HepG2 (cell line): ENCODE results near the gene EIF3A. TPM values are rescaled to one million over a fixed set of nuclear protein-coding genes. Genes with fewer than 3 reads are reported as not detected.

ENCODE experiments used
- FOSL1 ChIP-seq: sonication (generic); formaldehyde crosslinking; IDR thresholded peaks from 2 replicates; pipeline ENCODE4 v1.9.0; 2021; ENCODE audit warnings: missing genetic modification reagents, borderline replicate concordance
- GATAD2A ChIP-seq: IDR thresholded peaks from 2 replicates; pipeline ENCODE4 v1.6.1; 2016
- KDM4B ChIP-seq: sonication (generic); formaldehyde crosslinking; IDR thresholded peaks from 2 replicates; pipeline ENCODE4 v1.4.0; 2020; ENCODE audit warnings: missing genetic modification reagents
- KLF16 ChIP-seq, 2 experiments: sonication (generic) in 1 of 2; formaldehyde crosslinking in 1 of 2; IDR thresholded peaks; 2 replicates each; pipeline versions ENCODE4 v1.6.1 to v1.8.0; 2016 to 2023; ENCODE audit warnings: missing genetic modification reagents in 2 of 2, missing compliant biosample characterization in 1 of 2
- LRRFIP1 ChIP-seq: sonication (generic); formaldehyde crosslinking; conservative IDR thresholded peaks from 2 replicates; pipeline ENCODE4 v1.4.0; 2020; ENCODE audit warnings: missing genetic modification reagents
- NFE2L1 ChIP-seq: sonication (generic); formaldehyde crosslinking; IDR thresholded peaks from 2 replicates; pipeline ENCODE4 v1.4.0; 2020; ENCODE audit warnings: missing genetic modification reagents, mild to moderate bottlenecking, borderline replicate concordance
- NFYC ChIP-seq: IDR thresholded peaks from 2 replicates; pipeline ENCODE4 v1.6.1; 2016; ENCODE audit warnings: missing genetic modification reagents, missing compliant biosample characterization
- NR2F6 ChIP-seq, 2 experiments: IDR thresholded peaks; 2 replicates each; pipeline ENCODE4 v1.6.1; 2016; ENCODE audit warnings: antibody characterized with exemption in 1 of 2, mild to moderate bottlenecking in 1 of 2
- ZBTB14 ChIP-seq: sonication (generic); formaldehyde crosslinking; IDR thresholded peaks from 2 replicates; pipeline ENCODE4 v1.4.0; 2020; ENCODE audit warnings: missing genetic modification reagents
- ZFP91 ChIP-seq: sonication (generic); formaldehyde crosslinking; IDR thresholded peaks from 2 replicates; pipeline ENCODE4 v1.9.0; 2022; ENCODE audit warnings: missing genetic modification reagents, mild to moderate bottlenecking, borderline replicate concordance
- ZNF253 ChIP-seq: sonication (generic); formaldehyde crosslinking; IDR thresholded peaks from 2 replicates; pipeline ENCODE4 v1.8.0; 2022; ENCODE audit warnings: mild to moderate bottlenecking, missing genetic modification reagents, borderline replicate concordance
- ZNF501 ChIP-seq: sonication (generic); formaldehyde crosslinking; IDR thresholded peaks from 2 replicates; pipeline ENCODE4 v1.5.1; 2020; ENCODE audit warnings: mild to moderate bottlenecking, moderate library complexity, missing genetic modification reagents
- ZNF646 ChIP-seq: sonication (generic); formaldehyde crosslinking; IDR thresholded peaks from 2 replicates; pipeline ENCODE4 v1.9.0; 2021; ENCODE audit warnings: mild to moderate bottlenecking, missing genetic modification reagents
- ZSCAN5A ChIP-seq: sonication (generic); formaldehyde crosslinking; IDR thresholded peaks from 2 replicates; pipeline ENCODE4 v1.8.0; 2022; ENCODE audit warnings: mild to moderate bottlenecking, missing genetic modification reagents, borderline replicate concordance
- polyA plus RNA-seq, 8 experiments: library from polyadenylated mRNA; depleted of rRNA in 3 of 8; stranded (reverse) in 7 of 8; unstranded in 1 of 8; fragments of >200 nt; fragmentation: Illumina TruSeq in 4 of 8; extraction: Trizol in 4 of 8; gene quantifications; 2 replicates each; pipeline versions ENCODE4 v1.2.1 to v1.2.3, GENCODE V29; 2011 to 2016; ENCODE audit warnings: low read depth in 4 of 8, missing spikeins in 1 of 8, mixed read lengths in 1 of 8; ENCODE audit not compliant: insufficient read depth in 1 of 8
- total RNA-seq, 5 experiments: library from RNA; depleted of rRNA; stranded (reverse); fragments of >200 nt; fragmentation: Illumina TruSeq; extraction: Trizol; gene quantifications; 2 replicates each; pipeline ENCODE4 v1.2.3, GENCODE V29; 2016; ENCODE audit warnings: low read depth in 1 of 5

EIF3A gene
- total and polyA plus RNA-seq, 2 of the 13 experiments (the other 11 are each of a cell fraction or from before 2014, with no cell fraction given): 25.6 to 117 TPM

GRCh38 chr10:119079599-119080520 is 757 bp downstream of the EIF3A start (continued):
- no peak for TF ChIP-seq LRRFIP1 (CRISPR knock-in tag)
- no peak for TF ChIP-seq ZSCAN5A
- TF ChIP-seq ZFP91: no peak
- TF ChIP-seq NR2F6 (IDR thresholded peaks at IDR 0.05): no peak; the same call in 1 of the 2 replicates
- TF ChIP-seq NR2F6 (CRISPR knock-in tag; IDR thresholded peaks at IDR 0.05): no peak
- no peak for TF ChIP-seq ZBTB14 (CRISPR knock-in tag)
- no peak for TF ChIP-seq ZNF253 (CRISPR knock-in tag)
- TF ChIP-seq NFYC (CRISPR knock-in tag): no peak
- no peak for TF ChIP-seq ZNF501 (CRISPR knock-in tag)
- TF ChIP-seq KLF16 (CRISPR knock-in tag; IDR thresholded peaks at IDR 0.05): no peak
- no peak for TF ChIP-seq GATAD2A (CRISPR knock-in tag)
- no peak for TF ChIP-seq NFE2L1 (CRISPR knock-in tag)
- TF ChIP-seq FOSL1 (CRISPR knock-in tag): no peak
- TF ChIP-seq ZNF646 (CRISPR knock-in tag): no peak
- no peak for TF ChIP-seq KDM4B (CRISPR knock-in tag)
